NAMALWA (cell line): Measurements from ENCODE around the gene BBIP1.

Experiments
- DNase-seq: peaks from one replicate; pipeline ENCODE4 v3.0.0-alpha.2; 2015; ENCODE audit warnings: low spot score

BBIP1 gene

GRCh38 chr10:110861930-110862649 is 56.9 kb downstream of the BBIP1 start:
- no peak for DNase-seq

- no peak for DNase-seq
Measured at GRCh38 chr10:110861476-110861875, 57.5 kb downstream of the BBIP1 start.

- DNase-seq: peak; percentile 40
Measured at GRCh38 chr10:110860576-110861241, 58.3 kb downstream of the BBIP1 start.

DNA sequence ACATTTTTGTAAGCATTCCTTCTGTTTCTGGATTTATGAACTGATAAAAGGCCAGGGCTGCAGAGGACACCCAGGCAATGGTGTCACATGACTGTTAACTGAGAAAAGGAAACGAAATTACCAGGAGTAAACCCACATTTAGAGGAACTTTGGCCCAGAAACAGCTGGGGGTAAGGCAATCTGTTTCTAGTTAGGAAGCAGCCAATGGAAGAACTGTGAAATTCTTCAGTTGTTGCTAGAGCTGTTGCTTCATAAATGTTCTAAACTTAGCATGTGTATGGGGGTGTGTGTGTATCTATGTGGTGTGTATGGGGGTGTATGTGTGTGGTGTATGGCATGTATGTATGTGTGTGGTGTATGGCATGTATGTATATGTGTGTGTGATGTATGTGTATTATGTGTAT is 59.0 kb downstream of the BBIP1 start:
- peak; percentile 50 for DNase-seq

- DNase-seq: no peak
Measured at GRCh38 chr10:110859206-110859972, 59.6 kb downstream of the BBIP1 start.

GRCh38 chr10:110858297-110858934 is 60.6 kb downstream of the BBIP1 start:
- peak; percentile 23 for DNase-seq

GRCh38 chr10:110857265-110858171 is 61.5 kb downstream of the BBIP1 start:
- peak; percentile 85 for DNase-seq

DNA sequence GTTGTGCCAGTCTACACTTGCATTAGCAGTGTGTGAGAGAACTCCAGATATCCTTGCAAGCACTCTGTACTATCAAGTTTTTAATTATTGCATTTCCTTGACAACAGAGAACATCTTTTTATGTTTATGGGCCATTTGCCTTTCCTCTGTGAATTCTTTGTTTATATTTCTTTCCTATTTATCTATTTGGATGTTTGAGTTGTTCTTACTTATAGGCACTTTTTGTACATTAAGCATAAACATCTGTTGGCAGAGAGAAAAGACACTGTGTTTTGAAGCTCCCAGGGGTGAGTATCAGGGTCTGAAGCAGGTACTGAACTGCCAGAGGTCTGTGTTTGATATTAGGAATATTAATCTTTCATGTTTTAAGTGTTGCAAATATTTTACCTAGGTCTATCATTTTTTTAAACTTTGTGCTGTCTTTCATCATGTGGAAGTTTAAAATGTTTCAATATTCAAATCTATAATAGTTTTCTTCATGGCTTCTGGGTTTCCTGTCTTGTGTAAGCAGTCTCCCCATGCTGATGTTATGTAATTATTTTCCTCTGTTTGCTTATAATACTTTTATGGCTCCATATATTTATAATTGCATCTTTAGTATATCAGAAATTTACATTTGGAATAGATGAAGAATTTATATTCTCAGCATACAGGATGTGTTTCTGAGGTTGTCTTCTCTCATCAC is 64.9 kb downstream of the BBIP1 start:
- DNase-seq: no peak

GRCh38 chr10:110852947-110853346 is 66.0 kb downstream of the BBIP1 start:
- DNase-seq: no peak

- DNase-seq: no peak
Measured at GRCh38 chr10:110852255-110852896, 66.6 kb downstream of the BBIP1 start.

GRCh38 chr10:110851020-110851612 is 67.9 kb downstream of the BBIP1 start:
- DNase-seq: no peak

GRCh38 chr10:110850099-110850498 is 68.9 kb downstream of the BBIP1 start:
- no peak for DNase-seq
